ENCODE results near the gene CABLES2.

Gene CABLES2

DNA sequence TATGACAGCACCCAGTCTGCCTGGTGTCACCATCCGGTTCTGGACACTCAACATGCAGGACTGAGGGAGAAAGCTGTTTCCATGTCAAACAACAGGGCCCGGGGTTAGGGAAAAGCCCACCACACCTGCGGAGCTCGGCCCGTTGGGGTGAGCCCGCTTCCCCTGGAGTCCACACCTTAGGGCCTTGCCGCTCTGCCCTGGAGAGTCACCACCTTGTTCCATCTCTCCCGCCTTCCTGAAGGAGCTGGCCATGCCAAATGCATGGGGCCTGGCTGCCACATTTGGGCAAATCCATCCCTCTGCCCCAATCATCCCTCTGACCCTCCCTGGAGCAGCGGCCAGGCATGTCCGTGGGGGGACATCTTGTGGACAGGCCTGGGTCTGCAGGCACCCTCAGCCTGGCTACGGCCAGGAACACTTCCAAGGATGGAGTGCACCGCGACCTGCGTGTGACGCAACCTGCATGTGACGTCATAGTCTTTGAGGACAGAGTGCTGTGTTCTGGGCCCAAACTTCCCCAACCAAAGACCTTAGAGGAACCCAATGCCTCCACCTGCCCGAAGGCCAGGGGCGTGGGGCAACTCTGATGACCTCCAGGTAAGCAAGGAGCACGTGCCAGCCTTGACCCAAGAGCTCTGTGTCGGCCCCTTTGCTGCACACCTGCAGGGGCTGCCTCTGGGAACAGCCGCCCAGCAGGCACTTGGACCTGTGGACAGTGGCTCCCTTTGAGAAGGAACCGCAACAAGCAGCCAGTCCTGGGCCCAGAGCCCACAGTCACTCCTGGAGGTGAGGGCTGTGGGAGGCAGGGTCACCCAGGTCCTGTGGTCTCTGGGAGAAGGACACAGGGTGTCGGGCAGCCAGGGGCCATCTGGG is 1.7 kb downstream of the CABLES2 start:
- TF ChIP-seq, protein P1, sequence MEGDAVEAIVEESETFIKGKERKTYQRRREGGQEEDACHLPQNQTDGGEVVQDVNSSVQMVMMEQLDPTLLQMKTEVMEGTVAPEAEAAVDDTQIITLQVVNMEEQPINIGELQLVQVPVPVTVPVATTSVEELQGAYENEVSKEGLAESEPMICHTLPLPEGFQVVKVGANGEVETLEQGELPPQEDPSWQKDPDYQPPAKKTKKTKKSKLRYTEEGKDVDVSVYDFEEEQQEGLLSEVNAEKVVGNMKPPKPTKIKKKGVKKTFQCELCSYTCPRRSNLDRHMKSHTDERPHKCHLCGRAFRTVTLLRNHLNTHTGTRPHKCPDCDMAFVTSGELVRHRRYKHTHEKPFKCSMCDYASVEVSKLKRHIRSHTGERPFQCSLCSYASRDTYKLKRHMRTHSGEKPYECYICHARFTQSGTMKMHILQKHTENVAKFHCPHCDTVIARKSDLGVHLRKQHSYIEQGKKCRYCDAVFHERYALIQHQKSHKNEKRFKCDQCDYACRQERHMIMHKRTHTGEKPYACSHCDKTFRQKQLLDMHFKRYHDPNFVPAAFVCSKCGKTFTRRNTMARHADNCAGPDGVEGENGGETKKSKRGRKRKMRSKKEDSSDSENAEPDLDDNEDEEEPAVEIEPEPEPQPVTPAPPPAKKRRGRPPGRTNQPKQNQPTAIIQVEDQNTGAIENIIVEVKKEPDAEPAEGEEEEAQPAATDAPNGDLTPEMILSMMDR (conservative IDR thresholded peaks at IDR 0.05; ENCODE audit: low read depth) = peak; percentile 93
- H3K27ac ChIP-seq = peak overlapping the region; percentile 80
- CTCF ChIA-PET = interaction anchor here (0.6 kb wide), 1 partner anchor 49 kb away, joined by 3 read pairs; no protein-coding TSS in a partner anchor
- POLR2A ChIA-PET (ENCODE audit: low non-redundant PET) = no interaction called here
- peak; percentile 73 for DNase-seq (ENCODE audit: low spot score)

DNA sequence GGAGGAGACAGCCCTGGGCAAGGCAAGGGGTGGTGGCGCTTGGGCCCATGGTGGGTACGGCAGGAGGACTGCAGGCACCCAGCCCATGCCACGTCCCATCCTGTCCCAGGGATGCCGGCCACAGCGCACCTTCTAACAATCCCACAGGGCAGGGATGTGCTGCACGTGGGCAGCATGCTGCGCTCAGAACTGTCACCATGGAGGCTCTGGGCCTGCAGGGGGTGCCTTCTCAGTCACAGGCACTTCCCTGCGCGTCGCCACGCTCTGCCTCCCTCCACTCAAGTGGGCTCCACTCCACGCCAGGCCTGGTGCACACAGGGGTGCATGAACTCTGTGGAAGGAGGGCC is 2.4 kb downstream of the CABLES2 start:
- POLR2A ChIA-PET (ENCODE audit: low non-redundant PET) = no interaction called here
- CTCF ChIA-PET = interaction anchor here (0.6 kb wide), 1 partner anchor 49 kb away, joined by 3 read pairs; no protein-coding TSS in a partner anchor
- TF ChIP-seq, protein P1 (conservative IDR thresholded peaks at IDR 0.05; ENCODE audit: low read depth) = no peak
- DNase-seq (ENCODE audit: low spot score) = no peak
- H3K27ac ChIP-seq = peak overlapping the region; percentile 80

DNA sequence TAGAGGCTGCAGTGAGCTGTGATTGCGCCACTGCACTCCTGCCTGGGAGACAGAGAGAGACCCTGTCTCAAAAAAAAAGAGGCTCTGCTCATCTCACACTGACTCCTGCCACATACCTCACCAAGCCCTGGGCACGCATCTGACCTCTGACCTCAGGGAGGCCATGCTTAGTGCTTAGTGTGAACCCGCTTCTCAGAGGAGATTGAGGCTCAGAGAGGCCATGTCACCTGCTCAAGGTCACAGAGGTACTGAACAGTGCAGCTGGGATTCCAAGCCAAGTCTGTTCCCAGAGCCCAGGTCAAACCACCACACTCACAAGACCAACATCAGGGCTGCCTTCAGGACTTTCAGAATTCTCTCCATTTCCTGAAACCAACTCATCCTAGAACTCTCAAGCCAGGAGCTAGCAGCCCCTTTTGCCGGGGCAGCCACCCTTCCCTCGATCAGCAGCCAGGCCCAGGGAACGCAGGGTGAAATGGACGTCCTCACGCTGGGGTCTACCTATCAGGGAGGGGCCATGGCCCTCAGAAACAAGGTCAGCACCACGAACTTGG is 2.9 kb downstream of the CABLES2 start:
- DNase-seq (ENCODE audit: low spot score) = no peak
- TF ChIP-seq, protein P1 (conservative IDR thresholded peaks at IDR 0.05; ENCODE audit: low read depth) = no peak
- CTCF ChIA-PET = interaction anchor here (0.7 kb wide), 1 partner anchor 1134 kb away, joined by 4 read pairs; no protein-coding TSS in a partner anchor
- H3K27ac ChIP-seq = peak overlapping the region; percentile 80
- POLR2A ChIA-PET (ENCODE audit: low non-redundant PET) = no interaction called here

DNA sequence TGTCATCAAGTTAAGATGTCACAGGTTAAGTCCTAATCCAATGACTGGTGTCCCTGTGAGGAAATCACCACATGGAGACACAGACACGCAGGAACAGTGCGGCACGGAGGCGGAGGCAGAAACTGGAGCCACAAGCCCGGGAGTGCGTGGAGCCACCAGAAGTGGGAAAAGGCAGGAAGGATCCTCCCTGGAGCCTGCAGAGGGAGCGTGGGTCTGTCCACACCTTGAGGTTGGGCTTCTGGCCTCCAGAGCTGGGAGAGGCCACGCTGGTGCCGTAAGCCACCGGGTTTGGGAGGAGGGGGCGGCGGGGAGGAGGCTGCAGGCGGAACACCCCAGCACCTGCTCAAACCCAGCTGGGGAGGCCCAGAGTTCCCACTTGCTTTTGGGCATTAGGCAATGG is 3.8 kb downstream of the CABLES2 start:
- TF ChIP-seq, protein P1 (conservative IDR thresholded peaks at IDR 0.05; ENCODE audit: low read depth) = no peak
- CTCF ChIA-PET = interaction anchor here (0.5 to 0.7 kb wide), 3 partner anchors 54 to 1135 kb away, joined by 3 to 4 read pairs (median 3); no protein-coding TSS in a partner anchor
- POLR2A ChIA-PET (ENCODE audit: low non-redundant PET) = no interaction called here
- H3K27ac ChIP-seq = peak overlapping the region; percentile 80
- no peak for DNase-seq (ENCODE audit: low spot score)

DNA sequence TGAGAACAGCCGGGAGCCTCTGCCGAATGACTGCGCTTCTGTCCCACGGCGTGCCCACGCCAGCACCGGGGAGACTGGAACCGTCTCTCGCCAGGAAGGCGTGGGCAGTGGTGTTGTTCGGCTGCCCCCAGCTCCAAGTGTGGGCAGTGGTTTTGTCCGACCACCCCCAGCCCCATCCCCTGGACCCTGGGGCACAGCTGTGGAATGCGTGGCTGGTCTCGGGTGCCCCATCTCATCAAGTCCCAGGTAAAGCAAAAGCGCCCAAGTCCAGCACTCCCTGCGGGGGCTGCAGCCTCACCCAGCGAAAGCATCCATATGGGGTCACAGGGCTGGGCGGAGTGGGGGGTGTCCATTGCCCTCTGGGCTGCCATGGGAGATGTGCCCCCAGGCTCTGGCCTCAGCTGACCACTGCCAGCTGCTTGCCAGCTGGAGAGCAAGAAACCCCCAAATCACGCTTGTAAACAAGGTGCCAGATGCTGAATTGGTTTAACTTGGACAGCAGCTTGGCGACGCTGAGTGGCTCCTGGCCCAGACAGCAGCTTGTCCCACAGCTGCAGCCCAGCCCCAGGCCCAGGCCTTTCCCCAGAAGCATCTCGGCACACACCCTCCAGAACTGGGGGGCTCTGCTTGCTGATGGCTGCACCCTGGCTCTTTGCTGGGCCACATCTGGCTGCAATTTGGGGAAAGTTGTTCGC is 4.5 kb downstream of the CABLES2 start:
- CTCF ChIA-PET = interaction anchor here (0.7 to 1.3 kb wide), 5 partner anchors 7 to 389 kb away, joined by 3 to 7 read pairs (median 3); no protein-coding TSS in a partner anchor
- TF ChIP-seq, protein P1 (conservative IDR thresholded peaks at IDR 0.05; ENCODE audit: low read depth) = no peak
- H3K27ac ChIP-seq = peak overlapping the region; percentile 80
- DNase-seq (ENCODE audit: low spot score) = no peak
- POLR2A ChIA-PET (ENCODE audit: low non-redundant PET) = no interaction called here

DNA sequence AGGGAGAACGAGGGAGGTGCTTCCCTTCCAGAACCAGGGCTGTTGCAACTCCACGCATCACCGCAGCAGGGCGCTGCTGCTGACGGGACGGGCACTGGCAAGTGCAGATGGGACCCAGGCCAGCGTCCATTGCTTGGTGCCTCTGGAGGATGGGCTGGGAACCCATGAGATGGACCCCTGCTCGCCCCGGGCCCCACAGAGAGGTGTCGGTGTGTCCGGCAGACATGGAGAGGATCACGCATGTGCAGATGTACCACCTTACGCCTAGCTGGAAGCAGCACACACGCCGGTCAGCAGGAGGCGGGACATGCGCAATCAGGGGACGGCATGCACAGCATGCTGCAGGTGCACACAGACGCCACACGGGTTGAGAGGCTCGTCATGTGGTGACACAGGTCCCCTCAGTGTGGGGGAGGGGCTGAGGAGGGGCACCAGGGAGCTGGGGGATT is 5.7 kb downstream of the CABLES2 start:
- TF ChIP-seq, protein P1 (conservative IDR thresholded peaks at IDR 0.05; ENCODE audit: low read depth) = peak; percentile 52
- ChIA-PET CTCF (interaction anchor here (0.5 to 2.1 kb wide), 14 partner anchors 9 to 390 kb away, joined by 3 to 7 read pairs (median 4); no protein-coding TSS in a partner anchor), POLR2A (ENCODE audit: low non-redundant PET) (no interaction called here)
- DNase-seq (ENCODE audit: low spot score) = no peak
- H3K27ac ChIP-seq = peak overlapping the region; percentile 80

All from RWPE1 (cell line).